ENCODE data around the gene NUMB. TPM values are rescaled to one million over a fixed set of nuclear protein-coding genes. Genes with fewer than 3 reads are reported as not detected.

Gene NUMB
- total and polyA plus RNA-seq, 2 of the 13 experiments (the other 11 are each of a cell fraction or from before 2014, with no cell fraction given) = 20.3 to 71.1 TPM

DNA sequence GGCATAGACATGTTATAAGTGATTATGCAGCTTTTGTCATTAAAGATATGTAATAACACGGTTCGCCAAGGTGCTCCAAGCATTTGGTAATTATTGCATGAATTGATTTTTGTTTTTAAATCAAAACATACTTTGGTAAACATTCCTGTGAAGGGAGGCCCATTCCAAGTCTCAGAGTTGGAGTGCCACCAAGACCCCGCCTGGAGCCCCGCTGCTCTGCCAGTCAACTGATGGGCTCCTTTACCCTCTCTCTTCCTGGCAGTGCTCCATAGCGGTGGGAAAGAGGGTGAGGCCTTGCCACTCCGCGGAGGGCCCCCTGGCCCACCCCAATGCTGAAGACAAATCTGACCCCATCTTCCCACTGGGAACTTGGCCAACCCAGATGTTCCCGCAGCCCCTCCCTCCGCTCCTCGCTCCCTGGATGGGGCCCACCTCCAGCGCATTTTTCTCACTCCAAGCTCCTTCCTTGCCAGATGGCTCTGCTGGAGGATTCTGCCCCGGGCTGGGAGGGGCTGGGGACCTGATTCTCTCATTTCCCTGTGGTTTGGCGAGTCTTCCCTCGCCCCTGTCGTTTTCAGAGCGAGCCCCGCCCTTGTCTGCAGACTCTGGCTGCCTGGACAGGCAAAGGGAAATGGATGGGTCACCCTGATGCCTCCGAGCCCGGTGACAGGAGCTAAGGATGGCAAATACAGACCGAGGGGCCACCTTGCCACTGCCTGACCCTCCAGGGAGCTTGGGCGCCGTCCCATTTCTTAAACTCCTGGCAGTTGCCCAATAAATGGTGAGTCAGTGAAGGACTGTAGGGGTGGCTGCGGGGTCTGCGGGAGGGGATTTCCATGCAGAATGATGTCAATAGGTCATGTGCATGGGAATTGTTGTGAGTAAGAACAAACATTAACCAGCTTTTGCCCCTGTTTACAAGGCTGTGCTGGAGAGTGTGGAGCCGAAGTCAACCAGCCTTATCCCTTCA lies 230.2 kb downstream of the NUMB start (continued):
- no peak for TF ChIP-seq ZBTB44 (CRISPR knock-in tag; IDR thresholded peaks at IDR 0.05)
- no peak for TF ChIP-seq ZKSCAN8 (CRISPR knock-in tag; IDR thresholded peaks at IDR 0.05; ENCODE audit: borderline replicate concordance)
- TF ChIP-seq CEBPZ (IDR thresholded peaks at IDR 0.05; ENCODE audit: low read length) = no peak
- TF ChIP-seq GABPB1 (CRISPR knock-in tag; IDR thresholded peaks at IDR 0.05) = no peak
- TF ChIP-seq ZNF264 (CRISPR knock-in tag; IDR thresholded peaks at IDR 0.05) = no peak
- no peak for TF ChIP-seq MIER3 (CRISPR knock-in tag; IDR thresholded peaks at IDR 0.05; ENCODE audit: borderline replicate concordance)
- TF ChIP-seq FOSL2 (CRISPR knock-in tag; IDR thresholded peaks at IDR 0.05) = peak; percentile 68
- TF ChIP-seq ZNF496 (CRISPR knock-in tag; IDR thresholded peaks at IDR 0.05; ENCODE audit: insufficient replicate concordance) = no peak
